CD4-positive, alpha-beta T cell (primary cell): ENCODE data around the gene CYS1. TPM values are rescaled to one million over a fixed set of nuclear protein-coding genes. Genes with fewer than 3 reads are reported as not detected.

Source experiments
- ATAC-seq: fragments of 200-7000 bp; cut with Tn5 transposase; one replicate; pipeline ENCODE4 v1.10.0; 2022; ENCODE audit warnings: mild to moderate bottlenecking; ENCODE audit not compliant: poor library complexity
- CTCF ChIA-PET: fragments of 350-600 bp; sonication (Branson Sonifier 250); formaldehyde crosslinking; loops from one replicate; lab custom pipeline; 2021; ENCODE audit warnings: antibody characterized with exemption, inconsistent platforms; lab: Charles Lee
- POLR2A ChIA-PET: fragments of 350-600 bp; sonication (Branson Sonifier 250); formaldehyde crosslinking; loops from one replicate; lab custom pipeline; 2021; ENCODE audit warnings: antibody characterized with exemption, inconsistent platforms; lab: Charles Lee
- DNase-seq, 14 experiments: peaks; one replicate each; pipeline ENCODE4 v3.0.0-alpha.2; 2013 to 2020; ENCODE audit warnings: mixed read lengths in 2 of 14
- H3K27ac ChIP-seq, 2 donors: one replicate each; pipeline versions ENCODE4 v1.5.1 to v1.7.0; 2013; ENCODE audit warnings: low read length in 2 of 2, low read depth in 1 of 2, mild to moderate bottlenecking in 1 of 2
- H3K27me3 ChIP-seq, 2 experiments: 1 replicate in 1 of 2; 2 replicates in 1 of 2; pipeline versions ENCODE4 v1.6.1 to v1.7.0; 2013; ENCODE audit warnings: low read length in 2 of 2, control low read depth in 1 of 2, mild to moderate bottlenecking in 1 of 2, moderate library complexity in 1 of 2; ENCODE audit not compliant: insufficient read depth in 2 of 2, control insufficient read depth in 1 of 2
- H3K36me3 ChIP-seq: one replicate; pipeline ENCODE4 v1.6.1; 2013; ENCODE audit warnings: low read length, control low read depth; ENCODE audit not compliant: insufficient read depth
- H3K4me1 ChIP-seq: one replicate; pipeline ENCODE4 v1.6.1; 2013; ENCODE audit warnings: low read length, control low read depth; ENCODE audit not compliant: insufficient read depth
- H3K4me3 ChIP-seq: one replicate; pipeline ENCODE4 v1.5.1; 2013; ENCODE audit warnings: mild to moderate bottlenecking, low read length, moderate library complexity
- H3K9me3 ChIP-seq, 2 experiments: 1 replicate in 1 of 2; 2 replicates in 1 of 2; pipeline versions ENCODE4 v1.6.1 to v1.7.0; 2013; ENCODE audit warnings: low read length in 2 of 2, mild to moderate bottlenecking in 2 of 2, control low read depth in 1 of 2, moderate library complexity in 1 of 2; ENCODE audit not compliant: control insufficient read depth in 1 of 2, insufficient read depth in 1 of 2
- H3K27ac Mint-ChIP-seq: one replicate; pipeline ENCODE4 v1.8.0; 2020; ENCODE audit warnings: mixed read lengths
- H3K27me3 Mint-ChIP-seq: one replicate; pipeline ENCODE4 v1.8.0; 2021; ENCODE audit warnings: mixed read lengths
- H3K36me3 Mint-ChIP-seq: one replicate; pipeline ENCODE4 v1.8.0; 2021; ENCODE audit warnings: low read depth, mixed read lengths
- H3K4me1 Mint-ChIP-seq: one replicate; pipeline ENCODE4 v1.8.0; 2021; ENCODE audit warnings: low read depth, mixed read lengths
- H3K4me3 Mint-ChIP-seq: one replicate; pipeline ENCODE4 v1.8.0; 2020; ENCODE audit warnings: mild to moderate bottlenecking, mixed read lengths
- H3K9me3 Mint-ChIP-seq: one replicate; pipeline ENCODE4 v1.8.0; 2020; ENCODE audit warnings: mixed read lengths
- CTCF ChIP-seq: fragments of 200-600 bp; IDR thresholded peaks from one replicate; pipeline ENCODE4 v1.8.0; 2022; ENCODE audit warnings: antibody characterized with exemption, mild to moderate bottlenecking
- intact Hi-C, 2 experiments: fragments of 100-400 bp; cut with DNase I in 1 of 2; cut with micrococcal nuclease in 1 of 2; formaldehyde crosslinking; loops; one replicate each; pipeline versions ENCODE4 v1.15.1 to v1.9.0; 2023 to 2025; cut with DNase I, micrococcal nuclease
- total RNA-seq, 174 experiments: library from RNA in 2 of 174; stranded (reverse) in 2 of 174; gene quantifications; one replicate each; pipeline ENCODE4 v1.2.3 and lab custom pipeline; 2021 to 2026

Gene CYS1
- total RNA-seq, 2 experiments from 2014 or later, result not detected

GRCh38 chr2:10120158-10120876 is 40.1 kb upstream of the CYS1 start:
- no peaks in the 10 kb centered on the region for H3K36me3 Mint-ChIP-seq
- H3K27ac ChIP-seq, result peak overlapping the region; percentile 26 to 54
- H3K27ac Mint-ChIP-seq, result peak overlapping the region; percentile 78
- H3K27me3 Mint-ChIP-seq, result peaks cover 19% of the 10 kb centered on the region
- H3K4me1 Mint-ChIP-seq, result peaks cover 45% of the 10 kb centered on the region
- ChIA-PET POLR2A (interaction anchor here (0.6 to 1.3 kb wide), 7 partner anchors 184 to 328 kb away, joined by 3 to 5 read pairs (median 3); no protein-coding TSS in a partner anchor), CTCF (interaction anchor here (0.8 to 1.2 kb wide), 3 partner anchors 47 to 183 kb away, joined by 3 to 4 read pairs (median 3); no protein-coding TSS in a partner anchor)
- no peaks in the 10 kb centered on the region for H3K36me3 ChIP-seq
- H3K27me3 ChIP-seq, result peaks cover 11 to 13% of the 10 kb centered on the region in 2 experiments
- H3K4me3 Mint-ChIP-seq, result peak overlapping the region; percentile 94
- DNase-seq (peak; percentile 79 to 96 (median 90)), ATAC-seq (peak; percentile 81)
- intact Hi-C loops, result loop anchor here (5.0 to 10.0 kb wide), 3 partner anchors 327 to 1116 kb away; partner anchors contain the start of genes MBOAT2 (in 1 of the 2) and ODC1 (in 1 of the 2)
- H3K9me3 ChIP-seq, result peaks cover 0 to 3% of the 10 kb centered on the region in 2 experiments
- peak overlapping the region; percentile 62 for H3K4me3 ChIP-seq
- no peak for TF ChIP-seq CTCF
- peaks cover 54% of the 10 kb centered on the region for H3K4me1 ChIP-seq
- H3K9me3 Mint-ChIP-seq, result no peaks in the 10 kb centered on the region

- H3K27ac ChIP-seq, result no peak overlapping the region
- peaks cover 11 to 13% of the 10 kb centered on the region in 2 experiments for H3K27me3 ChIP-seq
- DNase-seq (no peak), ATAC-seq (no peak)
- H3K36me3 ChIP-seq, result no peaks in the 10 kb centered on the region
- TF ChIP-seq CTCF, result no peak
- peak overlapping the region; percentile 94 for H3K4me3 Mint-ChIP-seq
- H3K36me3 Mint-ChIP-seq, result no peaks in the 10 kb centered on the region
- peaks cover 49% of the 10 kb centered on the region for H3K4me1 ChIP-seq
- H3K27me3 Mint-ChIP-seq, result peaks cover 19% of the 10 kb centered on the region
- peaks cover 43% of the 10 kb centered on the region for H3K4me1 Mint-ChIP-seq
- peaks cover 0 to 3% of the 10 kb centered on the region in 2 experiments for H3K9me3 ChIP-seq
- CTCF ChIA-PET, result interaction anchor here (0.8 to 0.9 kb wide), 2 partner anchors 47 to 184 kb away, joined by 3 to 4 read pairs; no protein-coding TSS in a partner anchor
- peak overlapping the region; percentile 78 for H3K27ac Mint-ChIP-seq
- H3K9me3 Mint-ChIP-seq, result no peaks in the 10 kb centered on the region
- peak overlapping the region; percentile 62 for H3K4me3 ChIP-seq
- intact Hi-C loops, result loop anchor here (5.0 to 10.0 kb wide), 5 partner anchors 42 to 1115 kb away; partner anchors contain the start of genes GRHL1 (in 1 of the 2), MBOAT2 (in 1 of the 2) and ODC1 (in 1 of the 2)
- POLR2A ChIA-PET, result interaction anchor here (0.6 to 1.3 kb wide), 5 partner anchors 184 to 315 kb away, joined by 3 to 4 read pairs (median 3); no protein-coding TSS in a partner anchor
Measured at GRCh38 chr2:10119601-10120157, 39.5 kb upstream of the CYS1 start.

DNA sequence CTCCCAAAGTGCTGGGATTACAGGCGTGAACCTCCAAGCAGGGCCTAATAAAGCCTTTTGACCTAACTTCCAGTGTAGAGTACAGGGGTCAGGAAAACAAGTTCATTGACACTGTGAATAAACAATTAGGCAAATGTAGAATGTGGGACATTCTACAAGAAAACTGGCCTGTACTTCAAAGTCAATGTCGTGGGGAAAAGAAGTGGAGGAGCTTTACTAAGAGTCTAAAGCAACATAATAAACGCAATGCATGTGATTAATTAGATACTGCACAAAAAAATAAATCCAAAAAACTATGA is 38.8 kb upstream of the CYS1 start:
- no peak for TF ChIP-seq CTCF
- ChIA-PET CTCF (interaction anchor here (0.8 kb wide), 1 partner anchor 22 kb away, joined by 4 read pairs; no protein-coding TSS in a partner anchor), POLR2A (interaction anchor here (0.7 to 1.3 kb wide), 4 partner anchors 47 to 316 kb away, joined by 3 to 4 read pairs (median 3); no protein-coding TSS in a partner anchor)
- no peak for ATAC-seq
- Mint-ChIP-seq H3K36me3 (no peaks in the 10 kb centered on the region), H3K27ac (no peak overlapping the region), H3K4me3 (peak overlapping the region; percentile 14), H3K9me3 (no peaks in the 10 kb centered on the region), H3K27me3 (peaks cover 14% of the 10 kb centered on the region), H3K4me1 (peaks cover 38% of the 10 kb centered on the region)
- Histone ChIP-seq H3K4me1 (peaks cover 44% of the 10 kb centered on the region), H3K4me3 (no peak overlapping the region), H3K27ac (no peak overlapping the region), H3K27me3 (peaks cover 11 to 13% of the 10 kb centered on the region in 2 experiments), H3K9me3 (peaks cover 0 to 3% of the 10 kb centered on the region in 2 experiments), H3K36me3 (no peaks in the 10 kb centered on the region)
- intact Hi-C loops, result loop anchor here in 1 of 2 experiments (5.0 kb wide), 2 partner anchors 42 to 167 kb away; partner anchors contain the start of gene GRHL1
- no peak for DNase-seq
